OCI-LY3 (cell line): Measurements from ENCODE around the gene POLD2.

Experiments
- H2AFZ ChIP-seq: fragments of 200-600, 300-600 bp; shearing (Covaris generic); 2 replicates; pipeline ENCODE4 v1.6.0; 2014; ENCODE audit warnings: antibody characterized with exemption, low read depth, low read length
- H3K27ac ChIP-seq: fragments of 200-600, 300-600 bp; sonication (generic); 2 replicates; pipeline ENCODE4 v1.5.1; 2014; ENCODE audit warnings: mild to moderate bottlenecking, low read length, moderate library complexity, mixed read lengths
- H3K27me3 ChIP-seq: fragments of 200-600, 300-600 bp; sonication (generic); 2 replicates; pipeline ENCODE4 v1.6.1; 2014; ENCODE audit warnings: low read depth, low read length, mixed read lengths
- H3K36me3 ChIP-seq: fragments of 200-600, 300-600 bp; sonication (generic); replicated peaks from 2 replicates; pipeline ENCODE3; 2014; ENCODE audit warnings: low read depth, low read length, mixed read lengths
- H3K4me1 ChIP-seq: fragments of 300-600, 200-600 bp; sonication (generic); 2 replicates; pipeline ENCODE4 v1.6.1; 2014; ENCODE audit warnings: low read length, mixed read lengths
- H3K4me2 ChIP-seq: fragments of 200-600, 300-600 bp; sonication (generic); 2 replicates; pipeline ENCODE4 v1.6.1; 2014; ENCODE audit warnings: low read length, mixed read lengths
- H3K4me3 ChIP-seq: fragments of 300-600, 200-600 bp; sonication (generic); 2 replicates; pipeline ENCODE4 v1.5.1; 2014; ENCODE audit warnings: antibody characterized with exemption, mild to moderate bottlenecking, low read length, moderate library complexity
- H3K79me2 ChIP-seq: fragments of 300-600, 200-600 bp; shearing (Covaris generic); 2 replicates; pipeline ENCODE4 v1.6.1; 2014; ENCODE audit warnings: mild to moderate bottlenecking, low read length, mixed read lengths
- H3K9ac ChIP-seq: fragments of 300-600, 200-600 bp; shearing (Covaris generic); 2 replicates; pipeline ENCODE4 v1.6.0; 2014; ENCODE audit warnings: mild to moderate bottlenecking, low read length, moderate library complexity
- H3K9me3 ChIP-seq: fragments of 200-600, 300-600 bp; shearing (Covaris generic); 2 replicates; pipeline ENCODE4 v1.6.1; 2014; ENCODE audit warnings: low read length, mixed read lengths; ENCODE audit not compliant: insufficient read depth
- H4K20me1 ChIP-seq: fragments of 200-600, 300-600 bp; sonication (generic); 2 replicates; pipeline ENCODE4 v1.6.1; 2016; ENCODE audit warnings: low read length, mixed read lengths; ENCODE audit not compliant: insufficient read depth
- EZH2phosphoT487 ChIP-seq: fragments of 200-600 bp; shearing (Covaris generic); IDR thresholded peaks from 2 replicates; pipeline ENCODE4 v1.6.1; 2018; ENCODE audit warnings: antibody characterized with exemption, mixed run types, low read depth
- TF ChIP-seq, protein P1 (sequence below): fragments of 200-600, 300-600 bp; sonication (generic); IDR thresholded peaks from 2 replicates; pipeline ENCODE4 v1.5.1; 2014; ENCODE audit warnings: antibody characterized with exemption, low read length, low read depth

Gene POLD2

DNA sequence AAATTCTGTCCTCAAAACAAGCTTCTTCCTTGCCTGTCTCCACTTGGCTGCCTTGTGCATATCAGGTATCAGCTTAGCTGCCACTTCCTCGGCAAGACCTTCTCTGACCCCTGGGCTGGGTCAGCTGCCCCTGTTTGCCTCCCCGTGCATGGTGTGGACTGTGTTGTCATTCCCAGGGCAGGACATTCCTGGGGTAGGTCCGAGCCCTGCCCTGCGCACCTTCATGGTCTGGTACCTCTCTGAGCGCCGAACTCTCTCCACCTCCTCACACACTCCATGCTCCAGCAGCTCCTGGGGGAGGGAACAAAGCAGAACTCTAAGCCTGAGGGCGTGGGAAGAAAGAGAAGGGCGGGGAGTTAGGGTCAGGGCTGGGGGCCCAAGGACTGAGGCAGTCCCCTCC lies 44.8 kb downstream of the POLD2 start:
- H4K20me1 ChIP-seq, result no peaks in the 10 kb centered on the region
- H3K9me3 ChIP-seq, result no peaks in the 10 kb centered on the region
- no peak overlapping the region for H3K4me2 ChIP-seq
- no peak overlapping the region for H2AFZ ChIP-seq
- H3K4me3 ChIP-seq, result no peak overlapping the region
- no peak overlapping the region for H3K9ac ChIP-seq
- peaks cover 56% of the 10 kb centered on the region for H3K36me3 ChIP-seq
- H3K4me1 ChIP-seq, result peaks cover 13% of the 10 kb centered on the region
- no peak overlapping the region for H3K27ac ChIP-seq
- no peaks in the 10 kb centered on the region for H3K27me3 ChIP-seq
- TF ChIP-seq EZH2phosphoT487, result no peak
- TF ChIP-seq, protein P1, sequence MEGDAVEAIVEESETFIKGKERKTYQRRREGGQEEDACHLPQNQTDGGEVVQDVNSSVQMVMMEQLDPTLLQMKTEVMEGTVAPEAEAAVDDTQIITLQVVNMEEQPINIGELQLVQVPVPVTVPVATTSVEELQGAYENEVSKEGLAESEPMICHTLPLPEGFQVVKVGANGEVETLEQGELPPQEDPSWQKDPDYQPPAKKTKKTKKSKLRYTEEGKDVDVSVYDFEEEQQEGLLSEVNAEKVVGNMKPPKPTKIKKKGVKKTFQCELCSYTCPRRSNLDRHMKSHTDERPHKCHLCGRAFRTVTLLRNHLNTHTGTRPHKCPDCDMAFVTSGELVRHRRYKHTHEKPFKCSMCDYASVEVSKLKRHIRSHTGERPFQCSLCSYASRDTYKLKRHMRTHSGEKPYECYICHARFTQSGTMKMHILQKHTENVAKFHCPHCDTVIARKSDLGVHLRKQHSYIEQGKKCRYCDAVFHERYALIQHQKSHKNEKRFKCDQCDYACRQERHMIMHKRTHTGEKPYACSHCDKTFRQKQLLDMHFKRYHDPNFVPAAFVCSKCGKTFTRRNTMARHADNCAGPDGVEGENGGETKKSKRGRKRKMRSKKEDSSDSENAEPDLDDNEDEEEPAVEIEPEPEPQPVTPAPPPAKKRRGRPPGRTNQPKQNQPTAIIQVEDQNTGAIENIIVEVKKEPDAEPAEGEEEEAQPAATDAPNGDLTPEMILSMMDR, result no peak
- H3K79me2 ChIP-seq, result peaks cover 20% of the 10 kb centered on the region

DNA sequence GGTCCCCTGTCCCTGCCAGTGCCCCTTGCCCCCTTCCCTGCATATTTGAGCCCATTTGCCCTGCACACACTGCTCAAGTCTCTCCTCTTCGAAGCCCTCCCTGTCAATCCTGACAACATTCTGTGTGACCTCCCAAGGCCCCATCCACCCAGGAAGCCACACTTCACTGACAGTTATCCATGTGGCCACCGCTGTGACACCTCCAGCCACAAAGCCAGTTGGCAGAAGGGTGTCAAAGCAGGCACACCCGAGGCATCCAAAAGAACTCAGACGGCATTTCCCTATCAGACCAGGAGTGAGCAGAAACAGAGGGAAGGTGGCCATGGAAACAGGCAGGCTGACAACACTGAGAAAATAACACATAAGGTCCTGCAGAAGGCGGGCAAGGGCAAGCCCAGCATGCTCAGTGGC lies 45.7 kb downstream of the POLD2 start:
- Histone ChIP-seq H3K79me2 (peaks cover 20% of the 10 kb centered on the region), H3K4me3 (no peak overlapping the region), H3K36me3 (peaks cover 64% of the 10 kb centered on the region)

DNA sequence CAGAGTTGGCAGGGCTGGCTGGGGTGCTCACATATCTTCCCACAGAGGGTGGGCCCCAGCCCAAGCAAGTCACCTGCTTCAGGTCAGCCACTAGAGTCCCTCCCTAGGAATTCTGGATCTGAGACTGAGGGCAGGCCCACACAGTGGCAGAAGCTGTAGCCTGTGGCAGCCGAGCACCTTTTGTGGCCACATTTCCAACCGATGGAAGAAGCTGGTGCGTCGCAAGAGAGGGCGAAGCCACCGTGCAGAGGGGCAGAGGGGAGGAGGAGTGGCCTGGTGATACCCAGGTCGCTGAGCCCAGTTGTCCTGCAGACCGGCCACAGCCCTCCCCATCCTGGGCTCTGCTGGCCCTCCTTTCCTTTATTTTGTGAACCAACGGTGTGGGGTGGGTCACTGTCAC lies 46.3 kb downstream of the POLD2 start:
- no peak overlapping the region for H3K4me2 ChIP-seq
- H2AFZ ChIP-seq, result no peak overlapping the region
- no peak overlapping the region for H3K27ac ChIP-seq
- H3K27me3 ChIP-seq, result no peaks in the 10 kb centered on the region
- no peaks in the 10 kb centered on the region for H3K9me3 ChIP-seq
- H4K20me1 ChIP-seq, result 0 out of 2 replicates have a peak, but pooled peaks cover 3% of the 10 kb centered on the region
- no peak overlapping the region for H3K9ac ChIP-seq
- H3K4me3 ChIP-seq, result no peak overlapping the region
- peaks cover 64% of the 10 kb centered on the region for H3K36me3 ChIP-seq
- H3K79me2 ChIP-seq, result peaks cover 18% of the 10 kb centered on the region
- peaks cover 8% of the 10 kb centered on the region for H3K4me1 ChIP-seq
- TF ChIP-seq, protein P1, result no peak
- TF ChIP-seq EZH2phosphoT487, result no peak

More for the DNA sequence above, 45.7 kb downstream of the POLD2 start:
- no peak overlapping the region for H2AFZ ChIP-seq
- no peak for TF ChIP-seq EZH2phosphoT487
- TF ChIP-seq, protein P1, result no peak
- 0 out of 2 replicates have a peak, but pooled peaks cover under 1% of the 10 kb centered on the region for H4K20me1 ChIP-seq
- H3K4me1 ChIP-seq, result peaks cover 8% of the 10 kb centered on the region
- no peaks in the 10 kb centered on the region for H3K9me3 ChIP-seq
- no peaks in the 10 kb centered on the region for H3K27me3 ChIP-seq
- no peak overlapping the region for H3K9ac ChIP-seq
- no peak overlapping the region for H3K27ac ChIP-seq
- H3K4me2 ChIP-seq, result no peak overlapping the region

DNA sequence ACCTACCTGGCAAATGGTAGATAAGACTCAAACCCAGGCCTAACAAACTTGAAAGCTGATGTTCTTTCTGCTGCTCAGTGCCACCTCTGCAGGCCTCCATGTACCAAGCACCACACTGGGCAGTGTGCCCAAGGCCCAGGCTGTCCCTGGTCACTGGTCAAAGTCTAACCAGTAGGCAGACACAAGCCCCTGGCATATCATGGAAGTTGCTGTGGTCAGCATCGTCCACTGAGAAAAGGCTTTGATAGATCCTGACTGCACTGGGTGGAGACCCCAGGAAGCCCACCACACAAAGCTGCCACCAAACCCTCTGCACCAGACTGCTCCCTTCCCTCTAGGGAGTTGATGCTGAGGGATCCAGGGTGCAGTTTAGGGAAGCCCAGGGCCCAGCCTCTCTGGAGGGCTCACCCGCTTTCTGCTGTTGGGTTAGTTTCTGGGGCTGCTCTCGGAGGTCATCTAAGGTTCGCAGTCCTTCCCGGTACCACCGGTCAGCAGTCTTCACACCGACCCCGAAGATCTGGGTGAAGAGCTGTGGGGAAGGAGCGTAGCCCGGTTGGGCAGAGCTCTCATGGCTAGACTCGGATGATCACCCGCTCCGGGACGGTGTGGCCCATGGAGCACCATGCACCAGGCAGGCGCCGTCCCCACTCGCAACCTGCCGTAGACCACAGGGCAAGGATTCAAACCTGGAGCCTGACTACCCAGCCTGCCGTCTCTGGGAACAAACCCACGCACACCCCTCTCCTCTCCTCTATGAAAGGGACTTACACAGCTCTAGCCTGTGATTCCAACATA lies 47.0 kb downstream of the POLD2 start:
- Histone ChIP-seq H3K9ac (no peak overlapping the region), H3K4me1 (peaks cover 6% of the 10 kb centered on the region), H3K27me3 (no peaks in the 10 kb centered on the region), H3K27ac (no peak overlapping the region), H3K4me2 (no peak overlapping the region), H3K79me2 (peaks cover 11% of the 10 kb centered on the region), H3K4me3 (no peak overlapping the region), H3K9me3 (no peaks in the 10 kb centered on the region), H3K36me3 (peaks cover 67% of the 10 kb centered on the region), H2AFZ (no peak overlapping the region), H4K20me1 (0 out of 2 replicates have a peak, but pooled peaks cover 3% of the 10 kb centered on the region)
- TF ChIP-seq EZH2phosphoT487, result no peak
- TF ChIP-seq, protein P1, result no peak
